ENCODE measurements around the gene PLCH1.

DNA sequence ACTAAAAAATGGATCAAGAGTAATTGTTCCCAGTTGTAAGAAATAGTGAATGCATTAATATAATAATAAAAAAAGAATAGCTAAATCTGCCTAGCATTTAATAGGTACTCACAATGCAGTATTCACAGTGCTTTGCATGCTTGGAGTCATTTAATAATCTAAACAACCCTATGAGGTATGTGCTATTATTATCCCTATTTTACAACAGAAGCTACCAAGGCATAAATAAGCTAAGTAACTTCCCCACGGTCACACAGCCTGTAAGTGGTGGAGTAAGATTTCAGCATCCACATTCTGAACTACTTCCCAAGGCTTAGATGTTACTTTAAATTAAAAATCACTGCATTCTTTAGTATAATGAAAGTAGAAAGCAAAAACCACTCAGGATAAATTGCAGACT is 102.9 kb downstream of the PLCH1 start:
- TF ChIP-seq BHLHE40 (IDR thresholded peaks at IDR 0.05; ENCODE audit: borderline replicate concordance in 1 of 2, low read depth in 2 of 2, low read length in 1 of 2): no peak
- TF ChIP-seq ZNF24 (IDR thresholded peaks at IDR 0.05): no peak
